SK-MEL-5 (cell line): ENCODE data around the gene GTSE1. TPM values are rescaled to one million over a fixed set of nuclear protein-coding genes. Genes with fewer than 3 reads are reported as not detected.
A peak's percentile ranks its signal among the peaks of the same experiment; 100 is the strongest.

Source experiments
- DNase-seq: peaks from one replicate; pipeline ENCODE4 v3.0.0-alpha.2; 2016; ENCODE audit warnings: low read depth, low spot score
- in situ Hi-C: cut with HindIII; loops from 2 replicates; pipeline ENCODE4 v1.10.0; 2016; ENCODE audit warnings: low sequenced_read_pairs, high pct_unique_total_duplicates, low pct_unique_long_range_greater_than_20kb
- total RNA-seq: library from RNA; depleted of rRNA; stranded (reverse); fragments of >200 nt; shearing (Covaris generic); gene quantifications from 2 replicates; pipeline ENCODE4 v1.2.3, GENCODE V29; 2014

The GTSE1 gene
- total RNA-seq, 1 experiment from 2014 or later = 15.6 TPM

- in situ Hi-C loops = no loop called here
- no peak for DNase-seq
Observed at GRCh38 chr22:46354176-46354992, 57.7 kb downstream of the GTSE1 start.

GRCh38 chr22:46354993-46355305 lies 58.3 kb downstream of the GTSE1 start:
- in situ Hi-C loops = no loop called here
- DNase-seq = no peak

- DNase-seq = peak; percentile 75
- in situ Hi-C loops = no loop called here
Observed at GRCh38 chr22:46355369-46355995, 58.8 kb downstream of the GTSE1 start.

- DNase-seq = no peak
- in situ Hi-C loops = no loop called here
Observed at GRCh38 chr22:46355996-46356471, 59.4 kb downstream of the GTSE1 start.

- in situ Hi-C loops = no loop called here
Observed at GRCh38 chr22:46356496-46357480, 60.1 kb downstream of the GTSE1 start.

GRCh38 chr22:46357711-46358520 lies 61.2 kb downstream of the GTSE1 start:
- in situ Hi-C loops = no loop called here
- no peak for DNase-seq

More at GRCh38 chr22:46356496-46357480, 60.1 kb downstream of the GTSE1 start:
- no peak for DNase-seq

- DNase-seq = no peak
- in situ Hi-C loops = no loop called here
Observed at GRCh38 chr22:46358766-46359165, 62.1 kb downstream of the GTSE1 start.

- DNase-seq = no peak
- in situ Hi-C loops = no loop called here
Observed at GRCh38 chr22:46359362-46359761, 62.7 kb downstream of the GTSE1 start.

GRCh38 chr22:46360097-46360496 lies 63.4 kb downstream of the GTSE1 start:
- no peak for DNase-seq
- in situ Hi-C loops = no loop called here

- in situ Hi-C loops = no loop called here
- no peak for DNase-seq
Observed at GRCh38 chr22:46360891-46361290, 64.2 kb downstream of the GTSE1 start.

- no peak for DNase-seq
- in situ Hi-C loops = no loop called here
Observed at GRCh38 chr22:46361826-46362202, 65.1 kb downstream of the GTSE1 start.

GRCh38 chr22:46362203-46362933 lies 65.7 kb downstream of the GTSE1 start:
- DNase-seq = no peak
- in situ Hi-C loops = no loop called here

GRCh38 chr22:46362934-46363515 lies 66.4 kb downstream of the GTSE1 start:
- in situ Hi-C loops = no loop called here
- DNase-seq = no peak

GRCh38 chr22:46363611-46364321 lies 67.1 kb downstream of the GTSE1 start:
- no peak for DNase-seq
- in situ Hi-C loops = no loop called here

- in situ Hi-C loops = no loop called here
- no peak for DNase-seq
Observed at GRCh38 chr22:46364341-46365165, 67.9 kb downstream of the GTSE1 start.
